Cardiac septum (tissue), 1 donor: ENCODE measurements around the gene STYX. TPM values are rescaled to one million over a fixed set of nuclear protein-coding genes. Genes with fewer than 3 reads are reported as not detected.

Experiments used
- total RNA-seq: library from RNA; stranded (reverse); fragmentation: NEBNext Ultra II Directional; extraction: Animal tissue kit (Norgen Biotek cat#: 25700); gene quantifications from one replicate; pipeline ENCODE4 v1.2.1, GENCODE V29; 2021
- donor health status: DM: no; HTN: no; CAD: no.

STYX gene
- total RNA-seq, 1 donor from 2014 or later, result 12.2 TPM

Other genes starting within 250 kb of the STYX start
- 3.4 TPM for gene TXNDC16, start 177.7 kb upstream of the STYX start, total RNA-seq
- 1.5 TPM for gene GPR137C, start 177.3 kb upstream of the STYX start, total RNA-seq
- 17.1 TPM for gene ERO1A, start 34.6 kb upstream of the STYX start, total RNA-seq
- 91.9 TPM for gene PSMC6, start 23.0 kb upstream of the STYX start, total RNA-seq
- gene GNPNAT1, start 61.4 kb downstream of the STYX start, total RNA-seq, result 7.7 TPM
- 156 TPM for gene FERMT2, start 220.9 kb downstream of the STYX start, total RNA-seq